ENCODE results near the gene HOXB4. TPM values are rescaled to one million over a fixed set of nuclear protein-coding genes. Genes with fewer than 3 reads are reported as not detected.

Gene HOXB4
- total RNA-seq, 4 donors from 2014 or later, result 0.42 to 2.9 (median 1.4) TPM

- no peak for DNase-seq (ENCODE audit: low spot score in 2 of 2)
- WGBS, 2 donors, result 68 to 70% methylated on average over 2 of the region's 2 CpGs
- intact Hi-C loops (cut with DNase I; ENCODE audit: low total_unique reads), result no loop called here
- TF ChIP-seq CTCF (IDR thresholded peaks at IDR 0.05), result no peak
- no peak for TF ChIP-seq POLR2A (IDR thresholded peaks at IDR 0.05)
- H3K4me3 ChIP-seq (ENCODE audit: low read depth, poor library complexity, severe bottlenecking), result no peak overlapping the region
These were observed 10.4 kb upstream of the HOXB4 start for GRCh38 chr17:48588528-48588927.

GRCh38 chr17:48588074-48588415, 9.9 kb upstream of the HOXB4 start:
- no peak overlapping the region for H3K4me3 ChIP-seq (ENCODE audit: low read depth, poor library complexity, severe bottlenecking)
- intact Hi-C loops (cut with DNase I; ENCODE audit: low total_unique reads), result no loop called here
- WGBS, 2 donors, result 67 to 86% methylated on average over 2 of the region's 2 CpGs
- TF ChIP-seq CTCF (IDR thresholded peaks at IDR 0.05) (no peak), POLR2A (IDR thresholded peaks at IDR 0.05) (no peak)
- no peak for DNase-seq (ENCODE audit: low spot score in 2 of 2)

GRCh38 chr17:48587276-48588073, 9.3 kb upstream of the HOXB4 start:
- no peak for DNase-seq (ENCODE audit: low spot score in 2 of 2)
- 73 to 76% methylated on average over 5 of the region's 5 CpGs for WGBS, 2 donors

GRCh38 chr17:48586355-48587258, 8.5 kb upstream of the HOXB4 start:
- WGBS, 2 donors, result 39 to 47% methylated on average over 34 of the region's 34 CpGs
- intact Hi-C loops (cut with DNase I; ENCODE audit: low total_unique reads), result no loop called here
- DNase-seq (ENCODE audit: low spot score in 2 of 2), result no peak
- H3K4me3 ChIP-seq (ENCODE audit: low read depth, poor library complexity, severe bottlenecking), result no peak overlapping the region
- TF ChIP-seq CTCF (IDR thresholded peaks at IDR 0.05), result no peak
- TF ChIP-seq POLR2A (IDR thresholded peaks at IDR 0.05), result no peak

More at GRCh38 chr17:48587276-48588073, 9.3 kb upstream of the HOXB4 start:
- TF ChIP-seq CTCF (IDR thresholded peaks at IDR 0.05), result no peak
- TF ChIP-seq POLR2A (IDR thresholded peaks at IDR 0.05), result no peak
- intact Hi-C loops (cut with DNase I; ENCODE audit: low total_unique reads), result no loop called here
- H3K4me3 ChIP-seq (ENCODE audit: low read depth, poor library complexity, severe bottlenecking), result no peak overlapping the region

- no peak for TF ChIP-seq CTCF (IDR thresholded peaks at IDR 0.05)
- TF ChIP-seq POLR2A (IDR thresholded peaks at IDR 0.05), result no peak
- WGBS, 2 donors, result 28 to 29% methylated on average over 2 of the region's 2 CpGs
- no peak overlapping the region for H3K4me3 ChIP-seq (ENCODE audit: low read depth, poor library complexity, severe bottlenecking)
- intact Hi-C loops (cut with DNase I; ENCODE audit: low total_unique reads), result no loop called here
- DNase-seq (ENCODE audit: low spot score in 2 of 2), result no peak
These were observed 6.1 kb upstream of the HOXB4 start for GRCh38 chr17:48584223-48584741.

All from lower leg skin (tissue), 4 donors.